Loucy (cell line): ENCODE results near the gene ANXA8.
"Not testable (repeated sequence)": the region's sequence is repeated elsewhere in the genome, so short reads cannot be mapped to it uniquely, and the experiment has no call there.

Experiments
- H2AFZ ChIP-seq: fragments of 200-600 bp; sonication (generic); 2 replicates; pipeline ENCODE4 v1.6.0; 2016; ENCODE audit warnings: antibody characterized with exemption, mild to moderate bottlenecking, low read length, moderate library complexity
- H3F3A ChIP-seq: fragments of 200-600 bp; 2 replicates; pipeline ENCODE4 v1.6.0; 2016; ENCODE audit warnings: antibody characterized with exemption, low read depth, mild to moderate bottlenecking
- H3K27me3 ChIP-seq: fragments of 200-600 bp; sonication (generic); 2 replicates; pipeline ENCODE4 v1.6.1; 2014; ENCODE audit warnings: low read length, mild to moderate bottlenecking; ENCODE audit not compliant: insufficient read depth, poor library complexity, severe bottlenecking
- H3K36me3 ChIP-seq: fragments of 200-600 bp; sonication (generic); 2 replicates; pipeline ENCODE4 v1.6.1; 2016; ENCODE audit warnings: low read length; ENCODE audit not compliant: insufficient read depth
- H3K4me1 ChIP-seq: fragments of 200-600 bp; sonication (generic); 2 replicates; pipeline ENCODE4 v1.5.1; 2014; ENCODE audit warnings: low read length, mild to moderate bottlenecking; ENCODE audit not compliant: insufficient read depth, poor library complexity, severe bottlenecking
- H3K4me2 ChIP-seq: fragments of 200-600 bp; sonication (generic); 2 replicates; pipeline ENCODE4 v1.6.0; 2014; ENCODE audit warnings: antibody characterized with exemption, low read length, low read depth, mild to moderate bottlenecking; ENCODE audit not compliant: poor library complexity, severe bottlenecking
- H3K4me3 ChIP-seq: fragments of 200-600 bp; sonication (generic); 2 replicates; pipeline ENCODE4 v1.5.1; 2014; ENCODE audit warnings: low read length, mild to moderate bottlenecking, mixed read lengths; ENCODE audit not compliant: poor library complexity, severe bottlenecking
- H3K79me2 ChIP-seq: fragments of 200-600 bp; sonication (generic); 2 replicates; pipeline ENCODE4 v1.6.1; 2014; ENCODE audit warnings: low read length; ENCODE audit not compliant: insufficient read depth
- H3K9ac ChIP-seq: fragments of 200-600 bp; sonication (generic); 2 replicates; pipeline ENCODE4 v1.6.0; 2014; ENCODE audit warnings: mild to moderate bottlenecking, low read depth, low read length, moderate library complexity; ENCODE audit not compliant: poor library complexity, severe bottlenecking
- H3K9me2 ChIP-seq: fragments of 200-600 bp; sonication (generic); replicated peaks from 2 replicates; pipeline ENCODE4 v1.6.1; 2016; ENCODE audit warnings: low read depth, low read length, mixed read lengths
- H3K9me3 ChIP-seq: fragments of 200-600 bp; sonication (generic); 2 replicates; pipeline ENCODE4 v1.6.1; 2014; ENCODE audit warnings: mild to moderate bottlenecking, antibody characterized with exemption, low read length, low read depth; ENCODE audit not compliant: insufficient read depth
- H4K20me1 ChIP-seq: fragments of 200-600 bp; sonication (generic); 2 replicates; pipeline ENCODE4 v1.6.0; 2014; ENCODE audit warnings: antibody characterized with exemption, low read length, mild to moderate bottlenecking; ENCODE audit not compliant: insufficient read depth, poor library complexity, severe bottlenecking

The ANXA8 gene

GRCh38 chr10:47483923-47484322, at the start of gene ANXA8:
ANXA8 (minus strand) TSS chr10:47484115; CDS start chr10:47483933, 182 bp downstream.
- H3K4me3 ChIP-seq, H3K4me2 ChIP-seq, H3F3A ChIP-seq, H3K9me3 ChIP-seq, H4K20me1 ChIP-seq, H3K9me2 ChIP-seq, H3K27me3 ChIP-seq, H3K36me3 ChIP-seq, H3K79me2 ChIP-seq, H2AFZ ChIP-seq, H3K4me1 ChIP-seq, H3K9ac ChIP-seq: not testable (repeated sequence)

GRCh38 chr10:47523475-47523874, 39.6 kb upstream of the ANXA8 start, which contains the start of gene AGAP9:
AGAP9 (minus strand) TSS chr10:47523638; CDS start chr10:47523526, 112 bp downstream.
- not testable (repeated sequence) for H2AFZ ChIP-seq

DNA sequence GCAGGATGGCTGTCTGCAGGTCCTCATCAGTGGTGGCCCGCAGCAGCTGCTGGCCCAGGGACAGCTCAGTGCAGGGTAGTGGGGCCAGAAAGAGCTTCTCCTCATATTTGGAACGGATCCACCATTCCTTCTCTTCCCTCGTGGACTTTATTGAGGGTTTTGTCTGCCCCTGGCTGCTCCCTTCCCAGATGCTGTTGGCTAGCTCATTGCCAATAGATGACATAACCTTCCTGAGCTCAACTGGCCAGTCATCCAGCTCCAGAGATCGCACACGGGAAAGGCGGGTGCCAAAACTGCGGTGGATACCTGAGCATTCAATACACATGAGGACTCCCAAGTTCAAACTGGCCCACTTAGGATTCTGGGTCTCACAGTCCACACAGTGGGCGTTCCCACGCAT, 18.4 kb upstream of the ANXA8 start:
- not testable (repeated sequence) for H3K9me3 ChIP-seq, H3K4me1 ChIP-seq, H3K4me2 ChIP-seq, H4K20me1 ChIP-seq, H3K9ac ChIP-seq, H3K79me2 ChIP-seq, H3K4me3 ChIP-seq, H3K9me2 ChIP-seq, H3K36me3 ChIP-seq, H3K27me3 ChIP-seq, H2AFZ ChIP-seq, H3F3A ChIP-seq

More at GRCh38 chr10:47523475-47523874, 39.6 kb upstream of the ANXA8 start, which contains the start of gene AGAP9:
- not testable (repeated sequence) for H3F3A ChIP-seq, H3K9ac ChIP-seq, H3K4me3 ChIP-seq, H3K9me3 ChIP-seq, H3K9me2 ChIP-seq, H3K27me3 ChIP-seq, H4K20me1 ChIP-seq, H3K79me2 ChIP-seq, H3K4me2 ChIP-seq, H3K36me3 ChIP-seq, H3K4me1 ChIP-seq

- not testable (repeated sequence) for H3F3A ChIP-seq, H3K9ac ChIP-seq, H3K4me1 ChIP-seq, H3K9me3 ChIP-seq, H3K4me3 ChIP-seq, H3K27me3 ChIP-seq, H3K79me2 ChIP-seq, H3K4me2 ChIP-seq, H2AFZ ChIP-seq, H3K36me3 ChIP-seq, H4K20me1 ChIP-seq, H3K9me2 ChIP-seq
Observed at GRCh38 chr10:47494226-47494625, 10.3 kb upstream of the ANXA8 start.

GRCh38 chr10:47491600-47491999, 7.7 kb upstream of the ANXA8 start, which contains the start of gene FAM25G:
FAM25G (minus strand) TSS chr10:47491700; CDS start chr10:47491674, 26 bp downstream.
- H3K9ac ChIP-seq, H3F3A ChIP-seq, H3K36me3 ChIP-seq, H4K20me1 ChIP-seq, H3K27me3 ChIP-seq, H3K4me1 ChIP-seq, H2AFZ ChIP-seq, H3K9me2 ChIP-seq, H3K4me3 ChIP-seq, H3K79me2 ChIP-seq, H3K4me2 ChIP-seq, H3K9me3 ChIP-seq: not testable (repeated sequence)

DNA sequence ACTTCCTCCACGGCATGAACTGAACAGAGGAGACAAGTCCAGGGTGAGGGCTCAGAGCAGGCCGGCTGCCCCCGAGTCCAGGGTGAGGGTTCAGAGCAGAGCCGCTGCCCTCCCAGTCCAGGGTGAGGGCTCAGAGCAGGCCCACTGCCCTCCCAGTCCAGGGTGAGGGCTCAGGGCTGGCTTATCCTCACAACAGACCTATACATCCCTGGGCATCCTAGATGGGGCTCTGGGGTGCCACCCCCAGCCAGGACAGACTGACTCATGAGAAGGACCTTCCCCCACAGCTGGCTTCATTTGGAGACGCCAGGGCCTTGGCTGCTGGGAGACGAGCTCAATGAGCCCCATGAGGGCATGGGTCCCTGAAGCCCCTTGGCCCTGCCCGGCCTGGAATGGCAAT, 5.7 kb upstream of the ANXA8 start:
- not testable (repeated sequence) for H3K79me2 ChIP-seq, H3F3A ChIP-seq, H3K9ac ChIP-seq, H3K9me2 ChIP-seq, H3K4me2 ChIP-seq, H3K4me1 ChIP-seq, H4K20me1 ChIP-seq, H3K9me3 ChIP-seq, H3K27me3 ChIP-seq, H3K36me3 ChIP-seq, H3K4me3 ChIP-seq, H2AFZ ChIP-seq

GRCh38 chr10:47485943-47486342, 2.0 kb upstream of the ANXA8 start:
- not testable (repeated sequence) for H3K27me3 ChIP-seq, H3K9me2 ChIP-seq, H3K4me1 ChIP-seq, H4K20me1 ChIP-seq, H3K9ac ChIP-seq, H3K79me2 ChIP-seq, H3K9me3 ChIP-seq, H3K4me3 ChIP-seq, H3K36me3 ChIP-seq, H3F3A ChIP-seq, H2AFZ ChIP-seq
- peak overlapping the region; percentile 20 for H3K4me2 ChIP-seq

- not testable (repeated sequence) for H3K36me3 ChIP-seq, H2AFZ ChIP-seq, H3K9ac ChIP-seq, H3K9me2 ChIP-seq, H4K20me1 ChIP-seq, H3K4me1 ChIP-seq, H3K79me2 ChIP-seq, H3K4me2 ChIP-seq, H3K4me3 ChIP-seq, H3F3A ChIP-seq, H3K27me3 ChIP-seq, H3K9me3 ChIP-seq
Observed at GRCh38 chr10:47484786-47485185, 871 bp upstream of the ANXA8 start.
